GM19455 (cell line): ENCODE data around the gene LGALS14.
"Not testable (repeated sequence)": the region's sequence is repeated elsewhere in the genome, so short reads cannot be mapped to it uniquely, and the experiment has no call there.

Experiments used
- ATAC-seq: cut with Tn5 transposase; IDR thresholded peaks from one replicate; pipeline ENCODE4 v1.9.1; 2021; ENCODE audit not compliant: unreplicated experiment

Gene LGALS14

DNA sequence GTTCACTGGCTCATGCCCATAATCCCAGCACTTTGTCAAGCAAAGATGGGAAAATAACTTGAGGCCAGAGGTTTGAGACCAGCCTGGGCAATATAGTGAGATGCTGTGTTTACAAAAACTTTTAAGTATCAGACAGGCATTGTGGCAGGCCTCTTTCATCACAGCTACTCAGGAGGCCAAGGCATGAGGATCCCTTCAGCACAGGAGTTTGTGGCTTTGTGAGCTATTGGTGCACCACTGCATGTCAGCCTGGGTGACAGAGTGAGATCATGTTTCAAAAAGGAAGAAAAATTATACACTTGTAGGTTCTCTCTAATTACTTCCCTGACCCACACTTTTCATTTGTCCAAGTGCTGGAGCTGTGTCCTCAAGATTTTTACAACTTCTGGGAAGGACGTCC lies 11.5 kb upstream of the LGALS14 start:
- ATAC-seq, result no peak

GRCh38 chr19:39695759-39696158 lies 8.5 kb upstream of the LGALS14 start:
- no peak for ATAC-seq

DNA sequence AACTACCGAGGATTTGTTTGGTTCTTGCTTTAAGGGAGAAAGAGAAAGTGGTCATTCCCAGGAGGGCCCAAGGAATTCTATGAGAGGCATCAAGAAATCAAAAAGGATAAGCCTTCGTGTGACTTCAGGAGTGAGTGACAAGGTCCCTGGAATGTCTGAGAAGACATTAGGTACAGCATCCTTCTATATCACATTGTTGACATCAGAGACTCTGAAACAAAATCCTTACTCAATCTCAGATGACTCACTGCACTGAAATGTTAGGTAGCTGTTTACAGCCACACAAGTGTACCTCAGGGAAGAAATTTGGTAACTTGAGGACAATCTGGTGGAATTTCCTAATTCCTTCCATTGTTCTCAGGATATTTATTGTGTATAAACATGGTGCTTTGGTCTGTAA lies 7.9 kb upstream of the LGALS14 start:
- no peak for ATAC-seq

- no peak for ATAC-seq
Observed at GRCh38 chr19:39698535-39698934, 5.7 kb upstream of the LGALS14 start.

GRCh38 chr19:39701291-39701690 lies 3.0 kb upstream of the LGALS14 start:
- ATAC-seq, result no peak

GRCh38 chr19:39705578-39706188 lies 1.4 kb downstream of the LGALS14 start:
- ATAC-seq, result no peak

DNA sequence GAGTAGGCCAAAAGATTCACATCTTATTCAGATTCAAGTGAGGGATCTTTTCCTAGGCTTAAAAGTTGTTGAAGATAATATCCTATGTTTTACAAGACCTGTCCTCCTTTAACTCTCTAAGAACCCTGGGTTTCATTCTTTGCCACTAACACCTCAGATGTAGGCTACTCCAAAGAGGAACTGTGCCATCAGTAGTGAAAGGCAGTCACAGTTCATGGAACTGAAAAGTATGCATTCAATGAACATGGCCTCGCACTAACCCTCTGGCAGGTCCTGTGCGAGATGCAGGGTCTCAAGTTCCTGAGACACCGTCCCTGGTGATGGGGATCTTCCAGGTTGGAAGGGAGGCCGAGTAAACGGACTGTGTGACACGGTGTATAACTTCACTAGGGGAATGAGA lies 4.3 kb downstream of the LGALS14 start:
- ATAC-seq, result no peak

DNA sequence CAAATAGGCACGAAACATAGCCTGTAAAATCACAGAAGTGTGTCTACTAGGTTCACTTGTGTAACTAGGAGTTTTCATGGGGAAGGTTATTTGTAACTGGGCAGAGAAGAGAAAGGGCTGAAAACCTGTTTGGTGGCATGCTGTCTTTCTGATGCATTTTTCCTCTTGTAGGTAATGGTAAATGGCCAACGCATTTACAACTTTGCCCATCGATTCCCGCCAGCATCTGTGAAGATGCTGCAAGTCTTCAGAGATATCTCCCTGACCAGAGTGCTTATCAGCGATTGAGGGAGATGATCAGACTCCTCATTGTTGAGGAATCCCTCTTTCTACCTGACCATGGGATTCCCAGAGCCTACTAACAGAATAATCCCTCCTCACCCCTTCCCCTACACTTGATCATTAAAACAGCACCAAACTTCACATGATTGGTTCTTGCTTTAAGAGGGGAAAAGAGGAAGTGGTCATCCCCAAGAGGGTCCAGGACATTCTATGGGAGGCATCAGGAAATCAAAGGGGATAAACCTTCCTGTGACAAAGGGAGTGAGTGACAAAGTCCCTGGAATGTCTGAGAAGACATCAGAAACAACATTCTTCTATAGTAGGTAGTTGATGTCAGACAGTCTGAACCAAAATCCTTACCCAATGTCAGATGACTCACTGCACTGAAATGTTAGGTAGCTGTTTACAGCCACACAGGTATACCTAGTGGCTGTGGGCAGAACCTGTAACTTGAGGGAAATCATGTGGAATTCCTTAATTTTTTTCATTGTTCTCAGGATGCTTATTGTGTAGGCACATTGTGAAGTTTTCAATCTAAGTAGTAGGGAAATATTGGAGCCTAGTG lies 5.0 kb downstream of the LGALS14 start:
- ATAC-seq, result no peak

DNA sequence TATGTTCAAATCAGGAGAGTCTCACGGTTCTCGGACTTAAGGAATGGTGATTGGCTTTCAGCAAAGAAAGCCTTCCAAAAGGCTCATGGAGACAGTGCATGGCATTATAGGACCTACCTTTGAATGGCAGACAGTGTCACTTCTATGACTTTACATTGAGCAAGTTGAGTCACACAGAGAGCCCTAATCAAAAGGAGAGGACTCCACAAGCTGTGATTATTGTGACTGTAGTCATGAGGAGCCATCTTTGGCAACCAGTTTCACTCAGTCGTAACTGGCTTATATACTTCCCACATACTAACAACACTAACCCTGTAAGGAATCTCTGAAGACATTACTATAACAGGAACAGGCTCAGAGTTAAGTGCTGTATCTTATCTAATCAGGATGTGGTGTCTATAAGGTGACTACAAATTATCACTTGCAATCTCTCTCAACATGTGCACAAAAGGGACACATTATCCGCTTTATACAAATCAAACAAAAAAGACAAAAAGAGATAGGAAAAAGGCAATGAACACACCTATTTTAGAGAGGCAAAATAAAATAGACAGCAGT lies 6.1 kb downstream of the LGALS14 start:
- ATAC-seq, result no peak

GRCh38 chr19:39720144-39720543 lies 15.9 kb downstream of the LGALS14 start:
- not testable (repeated sequence) for ATAC-seq

- no peak for ATAC-seq
Observed at GRCh38 chr19:39725995-39726394, 21.7 kb downstream of the LGALS14 start.

GRCh38 chr19:39727070-39727800 lies 23.0 kb downstream of the LGALS14 start:
- no peak for ATAC-seq

DNA sequence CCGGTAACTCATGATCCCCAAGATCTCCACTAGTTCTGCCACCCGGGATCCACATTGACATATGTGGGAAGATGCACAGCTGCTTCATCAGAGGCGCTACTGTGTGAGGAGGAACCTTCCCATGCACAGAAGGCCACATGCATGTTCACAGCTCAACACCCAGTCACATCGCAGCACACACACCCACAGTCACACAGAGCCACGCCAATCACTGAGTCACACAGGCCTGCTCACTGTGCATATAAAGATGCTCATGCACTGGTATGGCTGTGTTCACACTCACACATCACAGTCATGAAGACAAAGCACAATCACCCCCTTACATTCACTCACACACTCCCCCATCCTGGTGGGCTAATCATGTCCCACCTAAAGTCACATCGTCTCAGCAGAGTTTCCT lies 23.8 kb downstream of the LGALS14 start:
- no peak for ATAC-seq

GRCh38 chr19:39729594-39729993 lies 25.3 kb downstream of the LGALS14 start:
- no peak for ATAC-seq

- ATAC-seq, result no peak
Observed at GRCh38 chr19:39731685-39732084, 27.4 kb downstream of the LGALS14 start.

DNA sequence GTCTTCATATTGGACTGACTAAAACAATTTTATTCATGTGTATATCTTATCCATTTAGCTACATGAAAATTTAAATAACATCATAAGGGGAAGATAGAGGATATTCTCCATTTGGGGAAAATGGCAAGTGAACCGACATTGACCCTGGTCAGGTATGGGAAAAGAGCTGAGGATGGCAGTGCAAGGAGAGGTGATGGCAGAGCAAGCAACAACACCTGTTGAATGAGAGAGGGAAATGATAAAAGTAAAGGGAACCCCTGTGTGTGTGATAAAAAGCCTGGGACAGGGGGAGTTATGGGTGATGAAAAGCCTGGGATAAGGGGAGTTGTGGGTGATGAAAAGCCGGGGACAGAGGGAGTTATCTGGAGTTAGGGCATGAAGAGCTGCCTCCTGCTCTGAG lies 29.6 kb downstream of the LGALS14 start:
- no peak for ATAC-seq

DNA sequence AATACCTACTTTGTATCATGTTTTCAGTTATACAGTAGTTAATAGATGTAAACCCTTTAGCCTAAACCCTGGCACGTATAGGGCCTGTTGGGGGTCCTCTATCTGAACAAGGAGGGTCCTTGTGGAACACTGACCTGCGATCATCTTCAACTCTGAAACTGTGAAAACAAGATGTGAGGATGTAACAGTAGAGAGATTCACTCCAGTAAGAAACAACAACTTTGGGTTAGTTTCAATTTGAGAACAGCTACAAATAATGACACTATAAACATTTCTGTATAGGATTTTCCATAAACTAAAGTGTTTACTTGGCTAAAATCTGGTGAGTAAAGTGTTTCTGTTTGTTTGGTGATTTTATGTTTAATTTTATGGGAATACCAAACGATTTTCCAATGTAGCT lies 31.4 kb downstream of the LGALS14 start:
- no peak for ATAC-seq

DNA sequence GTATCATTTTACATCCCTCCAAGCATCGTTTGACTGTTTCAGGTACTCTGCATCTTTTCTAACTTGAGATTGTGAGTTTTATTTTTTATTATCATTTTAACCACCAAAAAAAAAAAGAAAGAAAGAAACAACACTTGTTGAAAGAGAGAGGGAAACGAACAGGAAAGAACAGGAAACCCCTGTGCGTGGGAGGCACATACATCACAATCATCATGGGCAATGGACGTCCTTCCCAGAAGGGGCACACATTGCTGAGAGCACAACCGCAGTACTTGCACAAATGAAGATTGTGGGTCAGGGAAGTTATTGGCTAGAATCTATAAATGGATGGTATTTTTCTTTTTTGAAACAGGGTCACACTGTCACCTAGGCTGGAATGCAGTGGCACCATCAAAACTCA lies 31.8 kb downstream of the LGALS14 start:
- ATAC-seq, result no peak

GRCh38 chr19:39737351-39737750 lies 33.1 kb downstream of the LGALS14 start:
- ATAC-seq, result no peak

GRCh38 chr19:39737891-39738290 lies 33.6 kb downstream of the LGALS14 start, which contains the start of gene CLC:
TSS of gene CLC (minus strand) at chr19:39738029. CDS start at chr19:39737952, 77 bp downstream.
- ATAC-seq, result no peak

- no peak for ATAC-seq
Observed at GRCh38 chr19:39738814-39739213, 34.5 kb downstream of the LGALS14 start.

DNA sequence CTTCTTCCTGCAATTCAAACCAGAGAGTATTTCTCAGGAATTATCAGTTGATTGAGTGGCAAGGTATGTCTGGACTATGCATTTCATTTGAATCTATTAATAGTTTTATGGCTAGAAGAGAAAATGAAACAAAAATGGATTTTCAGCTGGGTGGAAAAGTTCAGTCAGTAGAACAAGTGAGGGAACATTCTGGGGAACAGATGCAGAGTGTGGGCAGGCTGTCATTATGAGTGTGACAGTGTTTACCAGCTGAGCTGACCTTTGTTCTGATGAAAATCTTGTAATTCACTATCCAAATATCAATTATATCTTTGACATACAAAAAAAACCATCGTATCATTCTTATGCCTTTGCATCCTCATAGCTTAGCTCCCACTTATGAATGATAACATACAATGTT lies 36.1 kb downstream of the LGALS14 start:
- ATAC-seq, result no peak
